ENCODE results near the gene PLXNA4.

DNA sequence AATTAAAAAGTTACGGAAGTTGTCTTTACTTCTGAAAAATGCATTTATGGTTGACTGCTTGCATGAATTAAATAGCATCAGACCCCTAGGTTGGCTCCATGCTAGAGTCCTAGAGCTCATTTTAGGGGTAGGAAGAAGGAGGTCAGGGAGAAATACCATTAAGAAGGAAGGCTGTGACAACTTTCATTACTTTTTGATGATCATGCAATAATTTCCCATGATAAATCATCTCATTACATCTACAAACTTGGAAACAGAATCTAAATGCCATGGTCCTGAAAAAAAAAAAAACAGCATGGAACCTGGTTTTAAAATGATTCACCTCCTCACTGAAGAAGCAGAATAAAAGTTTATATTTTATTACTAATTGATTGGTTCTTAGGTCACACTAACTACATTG, 20.3 kb upstream of the PLXNA4 start:
- TF ChIP-seq TAF1 (IDR thresholded peaks at IDR 0.05; ENCODE audit: borderline replicate concordance, low read depth, low read length): no peak
- TF ChIP-seq POLR2A (IDR thresholded peaks at IDR 0.05; ENCODE audit: low read depth, low read length): no peak

Data from GM12892 (cell line).